ENCODE measurements around the gene CACNA2D4.

DNA sequence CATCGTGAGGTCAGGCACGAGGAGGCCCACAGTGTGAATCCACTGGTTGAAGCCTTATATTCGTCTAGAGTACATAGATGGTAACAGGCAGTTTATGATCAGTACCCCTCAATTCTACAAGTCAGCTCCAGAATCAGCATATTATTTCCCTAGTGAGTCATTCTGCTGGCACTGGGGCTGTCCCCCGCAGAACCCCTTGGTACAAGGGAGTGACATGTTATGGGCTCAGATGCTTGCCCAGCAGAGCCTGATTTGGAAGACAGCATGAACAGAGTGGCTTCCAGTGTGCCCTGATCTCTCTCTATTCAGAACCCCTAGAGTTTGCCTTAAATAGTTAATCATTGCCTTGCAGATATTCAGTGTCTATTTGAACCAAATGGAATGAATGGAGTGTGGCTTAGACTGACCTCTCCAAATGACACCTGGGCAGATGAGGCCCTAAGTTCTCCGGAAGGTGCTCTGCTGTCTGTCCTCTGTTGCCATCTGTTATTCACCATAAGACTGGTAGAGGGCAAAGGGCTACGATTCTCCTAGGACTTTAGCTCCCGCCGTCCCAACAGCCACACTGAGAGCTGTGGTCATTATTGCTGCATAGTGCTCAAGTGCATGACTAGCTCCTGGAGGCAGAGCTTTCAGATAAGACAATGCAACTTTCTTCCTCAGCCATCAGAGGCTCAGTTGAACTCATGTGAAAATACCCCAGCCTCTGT is 41.1 kb downstream of the CACNA2D4 start:
- TF ChIP-seq, protein P1, sequence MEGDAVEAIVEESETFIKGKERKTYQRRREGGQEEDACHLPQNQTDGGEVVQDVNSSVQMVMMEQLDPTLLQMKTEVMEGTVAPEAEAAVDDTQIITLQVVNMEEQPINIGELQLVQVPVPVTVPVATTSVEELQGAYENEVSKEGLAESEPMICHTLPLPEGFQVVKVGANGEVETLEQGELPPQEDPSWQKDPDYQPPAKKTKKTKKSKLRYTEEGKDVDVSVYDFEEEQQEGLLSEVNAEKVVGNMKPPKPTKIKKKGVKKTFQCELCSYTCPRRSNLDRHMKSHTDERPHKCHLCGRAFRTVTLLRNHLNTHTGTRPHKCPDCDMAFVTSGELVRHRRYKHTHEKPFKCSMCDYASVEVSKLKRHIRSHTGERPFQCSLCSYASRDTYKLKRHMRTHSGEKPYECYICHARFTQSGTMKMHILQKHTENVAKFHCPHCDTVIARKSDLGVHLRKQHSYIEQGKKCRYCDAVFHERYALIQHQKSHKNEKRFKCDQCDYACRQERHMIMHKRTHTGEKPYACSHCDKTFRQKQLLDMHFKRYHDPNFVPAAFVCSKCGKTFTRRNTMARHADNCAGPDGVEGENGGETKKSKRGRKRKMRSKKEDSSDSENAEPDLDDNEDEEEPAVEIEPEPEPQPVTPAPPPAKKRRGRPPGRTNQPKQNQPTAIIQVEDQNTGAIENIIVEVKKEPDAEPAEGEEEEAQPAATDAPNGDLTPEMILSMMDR (IDR thresholded peaks at IDR 0.05) = no peak
- TF ChIP-seq POLR2A (IDR thresholded peaks at IDR 0.05) = no peak

All from thyroid gland (tissue), 4 donors.